Measurements from ENCODE around the gene GID8.
"Not testable (repeated sequence)": the region's sequence is repeated elsewhere in the genome, so short reads cannot be mapped to it uniquely, and the experiment has no call there.

Gene GID8

GRCh38 chr20:62923059-62923668, 14.8 kb upstream of the GID8 start:
- not testable (repeated sequence) for DNase-seq

- no peak for DNase-seq
These were observed 14.1 kb upstream of the GID8 start for GRCh38 chr20:62923669-62924441.

GRCh38 chr20:62924442-62925075, 13.4 kb upstream of the GID8 start:
- DNase-seq, result no peak

- DNase-seq, result no peak
These were observed 12.9 kb upstream of the GID8 start for GRCh38 chr20:62925076-62925419.

GRCh38 chr20:62925420-62926228, 12.3 kb upstream of the GID8 start:
- peak in 2 of 4 experiments; percentile 25 to 37 for DNase-seq

- DNase-seq, result peak; percentile 66 to 88 (median 79)
These were observed 11.5 kb upstream of the GID8 start, which contains the start of gene DIDO1 for GRCh38 chr20:62926229-62927127. Gene DIDO1 (minus strand): TSS chr20:62926505.

GRCh38 chr20:62927128-62927705, 10.7 kb upstream of the GID8 start:
- DNase-seq, result no peak

GRCh38 chr20:62928246-62928939, 9.6 kb upstream of the GID8 start:
- DNase-seq, result no peak

GRCh38 chr20:62929051-62929538, 8.9 kb upstream of the GID8 start:
- DNase-seq, result peak in 1 of 4 experiments; percentile 58

GRCh38 chr20:62931464-62931863, 6.5 kb upstream of the GID8 start:
- DNase-seq, result no peak

GRCh38 chr20:62933966-62934365, 4.0 kb upstream of the GID8 start:
- DNase-seq, result no peak

GRCh38 chr20:62935204-62935967, 2.6 kb upstream of the GID8 start:
- DNase-seq, result no peak

- no peak for DNase-seq
These were observed 1.9 kb upstream of the GID8 start for GRCh38 chr20:62935968-62936585.

- DNase-seq, result peak; percentile 93 to 96 (median 94)
These were observed 461 bp upstream of the GID8 start for GRCh38 chr20:62937268-62938104.

GRCh38 chr20:62940875-62941274, 2.9 kb downstream of the GID8 start:
- DNase-seq, result no peak

- DNase-seq, result no peak
These were observed 3.8 kb downstream of the GID8 start for GRCh38 chr20:62941792-62942191.

- no peak for DNase-seq
These were observed 4.5 kb downstream of the GID8 start for GRCh38 chr20:62942456-62942855.

GRCh38 chr20:62943396-62943795, 5.4 kb downstream of the GID8 start:
- no peak for DNase-seq

- no peak for DNase-seq
These were observed 6.2 kb downstream of the GID8 start for GRCh38 chr20:62944184-62944583.

Measured in activated naive CD4-positive, alpha-beta T cell (primary cell).